Measurements from ENCODE around the gene FBN2.

FBN2 gene

GRCh38 chr5:128208436-128208835 is 329.6 kb downstream of the FBN2 start:
- Histone ChIP-seq H3K27ac (no peak overlapping the region), H3K36me3 (ENCODE audit: insufficient read depth, low read length) (no peaks in the 10 kb centered on the region), H3K9ac (ENCODE audit: insufficient read length) (no peak overlapping the region), H3K9me3 (ENCODE audit: low read depth, low read length) (no peaks in the 10 kb centered on the region), H3K4me3 (no peak overlapping the region)
- TF ChIP-seq EZH2 (IDR thresholded peaks at IDR 0.05) (no peak), POLR2AphosphoS5 (IDR thresholded peaks at IDR 0.05; ENCODE audit: borderline replicate concordance, low read depth, low read length) (no peak), FOXP2 (optimal IDR thresholded peaks at IDR 0.05; ENCODE audit: control extremely low read depth, extremely low read length, insufficient read depth) (no peak)
- DNase-seq (ENCODE audit: low read depth, low spot score): no peak
